HCT116 (cell line): ENCODE measurements around the gene ATG12. TPM values are rescaled to one million over a fixed set of nuclear protein-coding genes. Genes with fewer than 3 reads are reported as not detected.

Experiments
- ATAC-seq: fragments of 200-7000 bp; cut with Tn5 transposase; 2 replicates; pipeline ENCODE4 v1.9.1; 2020; ENCODE audit warnings: mild to moderate bottlenecking, moderate library complexity
- BruUV-seq: library from RNA; stranded (reverse); fragments of 400-500 nt; replicated peaks from 2 replicates; lab custom pipeline; 2021; lab: Mats Ljungman, UMichigan
- CTCF ChIA-PET: fragments of 300-600 bp; sonication (Branson Sonifier 250); formaldehyde crosslinking; loops from one replicate; lab custom pipeline; 2021; ENCODE audit warnings: antibody characterized with exemption; lab: Charles Lee
- POLR2A ChIA-PET: fragments of 300-600, 350-600 bp; sonication (Branson Sonifier 250); formaldehyde crosslinking; loops from one replicate; lab custom pipeline; 2021; ENCODE audit warnings: antibody characterized with exemption; lab: Charles Lee
- RAD21 ChIA-PET, 2 experiments: fragments of 300-600 bp; sonication (Branson Sonifier 250); formaldehyde crosslinking; loops; one replicate each; lab custom pipeline; 2023; ENCODE audit warnings: low total read pairs in 2 of 2; ENCODE audit not compliant: uncharacterized antibody in 2 of 2, unreplicated experiment in 2 of 2, low non-redundant PET in 1 of 2; lab: Charles Lee
- DNase-seq: peaks from one replicate; pipeline ENCODE4 v3.0.0-alpha.2; 2010; ENCODE audit warnings: low read depth, low spot score
- H2AFZ ChIP-seq: fragments of 200-600 bp; shearing (Covaris generic), sonication (generic); 2 replicates; pipeline ENCODE4 v1.6.1; 2017; ENCODE audit warnings: low read depth, mixed run types, mixed read lengths, antibody characterized with exemption, low read length; ENCODE audit not compliant: poor library complexity, severe bottlenecking
- H3K27ac ChIP-seq: 2 replicates; pipeline ENCODE4 v1.5.1; 2012; ENCODE audit warnings: low read depth, low read length
- H3K27me3 ChIP-seq: fragments of 200-600 bp; sonication (generic); 2 replicates; pipeline ENCODE4 v1.6.1; 2016; ENCODE audit warnings: mixed run types, low read length, mixed read lengths; ENCODE audit not compliant: insufficient read depth
- H3K36me3 ChIP-seq, 2 experiments: fragments of 200-500 bp in 1 of 2; fragments of 200-600 bp in 1 of 2; sonication (Bioruptor generic) in 1 of 2; sonication (generic) in 1 of 2; 2 replicates each; pipeline versions ENCODE4 v1.5.1 to v1.6.1; 2014 to 2016; ENCODE audit warnings: low read length in 2 of 2, inconsistent platforms in 1 of 2, mixed read lengths in 1 of 2, mixed run types in 1 of 2; ENCODE audit not compliant: insufficient read depth in 2 of 2, control insufficient read depth in 1 of 2
- H3K4me1 ChIP-seq, 2 experiments: fragments of 200-600 bp in 1 of 2; sonication (generic) in 1 of 2; 2 replicates each; pipeline versions ENCODE4 v1.5.1 to v1.6.1; 2012 to 2017; ENCODE audit warnings: low read length in 2 of 2, inconsistent platforms in 1 of 2, mild to moderate bottlenecking in 1 of 2, mixed read lengths in 1 of 2, mixed run types in 1 of 2, moderate library complexity in 1 of 2; ENCODE audit not compliant: insufficient read depth in 2 of 2, control insufficient read depth in 1 of 2
- H3K4me2 ChIP-seq: fragments of 200-600 bp; sonication (generic); 2 replicates; pipeline ENCODE4 v1.6.1; 2017; ENCODE audit warnings: mixed run types, low read length, mixed read lengths
- H3K4me3 ChIP-seq, 2 experiments: fragments of 200-600 bp in 1 of 2; sonication (generic) in 1 of 2; replicated peaks in 1 of 2; 2 replicates each; pipeline ENCODE4 v1.5.1; 2011 to 2016; ENCODE audit warnings: low read length in 2 of 2, control low read depth in 1 of 2, low read depth in 1 of 2, mild to moderate bottlenecking in 1 of 2, mixed read lengths in 1 of 2, mixed run types in 1 of 2
- H3K79me2 ChIP-seq: fragments of 200-600 bp; sonication (generic); 2 replicates; pipeline ENCODE4 v1.6.1; 2017; ENCODE audit warnings: mild to moderate bottlenecking, mixed run types, low read length, moderate library complexity, mixed read lengths; ENCODE audit not compliant: insufficient read depth
- H3K9ac ChIP-seq: fragments of 200-600 bp; sonication (generic); 2 replicates; pipeline ENCODE4 v1.6.1; 2016; ENCODE audit warnings: low read length, mixed read lengths
- H3K9me2 ChIP-seq: fragments of 200-600 bp; sonication (generic), shearing (Covaris generic); 2 replicates; pipeline ENCODE4 v1.6.1; 2017; ENCODE audit warnings: mixed run types, mild to moderate bottlenecking, moderate library complexity; ENCODE audit not compliant: insufficient read depth
- H3K9me3 ChIP-seq, 2 experiments: fragments of 200-500 bp in 1 of 2; fragments of 200-600 bp in 1 of 2; sonication (Bioruptor generic) in 1 of 2; sonication (generic) in 1 of 2; 2 replicates each; pipeline ENCODE4 v1.6.1; 2014 to 2017; ENCODE audit warnings: low read length in 2 of 2, mixed read lengths in 2 of 2, inconsistent platforms in 1 of 2, low read depth in 1 of 2, mild to moderate bottlenecking in 1 of 2, mixed run types in 1 of 2, moderate library complexity in 1 of 2; ENCODE audit not compliant: control insufficient read depth in 1 of 2, insufficient read depth in 1 of 2
- H4K20me1 ChIP-seq: fragments of 200-600 bp; sonication (generic), shearing (Covaris generic); 2 replicates; pipeline ENCODE4 v1.6.1; 2017; ENCODE audit warnings: mixed run types, mild to moderate bottlenecking, moderate library complexity; ENCODE audit not compliant: insufficient read depth
- ATF3 ChIP-seq: IDR thresholded peaks from 2 replicates; pipeline ENCODE4 v1.6.1; 2012
- CEBPB ChIP-seq: IDR thresholded peaks from 2 replicates; pipeline ENCODE4 v1.6.1; 2012; ENCODE audit warnings: low read depth
- CTCF ChIP-seq, 3 experiments: fragments of 200-600 bp in 1 of 3; sonication (generic) in 1 of 3; IDR thresholded peaks in 2 of 3; conservative IDR thresholded peaks in 1 of 3; 2 replicates each; pipeline ENCODE4 v1.5.1; 2012 to 2017; ENCODE audit warnings: low read depth in 2 of 3, low read length in 2 of 3, antibody characterized with exemption in 1 of 3, borderline replicate concordance in 1 of 3, control low read depth in 1 of 3, mild to moderate bottlenecking in 1 of 3, mixed read lengths in 1 of 3, mixed run types in 1 of 3, moderate library complexity in 1 of 3; ENCODE audit not compliant: insufficient read depth in 1 of 3
- ELF1 ChIP-seq: IDR thresholded peaks from 2 replicates; pipeline ENCODE4 v1.6.1; 2012; ENCODE audit warnings: low read depth, borderline replicate concordance
- EZH2phosphoT487 ChIP-seq: fragments of 200-600 bp; IDR thresholded peaks from 2 replicates; pipeline ENCODE4 v1.6.1; 2018; ENCODE audit warnings: antibody characterized with exemption, borderline replicate concordance
- FOSL1 ChIP-seq: IDR thresholded peaks from 2 replicates; pipeline ENCODE4 v1.6.1; 2012; ENCODE audit warnings: low read depth
- POLR2A ChIP-seq: IDR thresholded peaks from 2 replicates; pipeline ENCODE4 v1.7.0; 2011; ENCODE audit warnings: borderline replicate concordance; ENCODE audit not compliant: insufficient read depth, insufficient read length; ENCODE audit errors: extremely low read depth
- POLR2AphosphoS5 ChIP-seq: IDR thresholded peaks from 2 replicates; pipeline ENCODE4 v1.6.1; 2011; ENCODE audit warnings: mild to moderate bottlenecking, low read depth, low read length, moderate library complexity
- REST ChIP-seq: IDR thresholded peaks from 2 replicates; pipeline ENCODE4 v1.6.1; 2012; ENCODE audit warnings: low read depth
- SIN3A ChIP-seq: IDR thresholded peaks from 2 replicates; pipeline ENCODE4 v1.6.1; 2012; ENCODE audit warnings: low read depth
- SP1 ChIP-seq: IDR thresholded peaks from 2 replicates; pipeline ENCODE4 v1.6.1; 2012; ENCODE audit warnings: low read depth
- SRF ChIP-seq: IDR thresholded peaks from 2 replicates; pipeline ENCODE4 v1.6.1; 2012; ENCODE audit warnings: low read depth
- YY1 ChIP-seq: IDR thresholded peaks from 2 replicates; pipeline ENCODE4 v1.6.1; 2011; ENCODE audit warnings: low read length, low read depth, moderate library complexity, mild to moderate bottlenecking; ENCODE audit not compliant: insufficient replicate concordance; ENCODE audit errors: extremely low read depth
- ZNF274 ChIP-seq: fragments of 200-500 bp; sonication (Bioruptor generic); IDR thresholded peaks from 2 replicates; pipeline ENCODE4 v1.6.1; 2014; ENCODE audit warnings: mild to moderate bottlenecking, low read depth, low read length, inconsistent platforms
- intact Hi-C: fragments of 100-400 bp; cut with micrococcal nuclease; formaldehyde crosslinking; loops from 2 replicates; pipeline ENCODE4 v1.10.0; 2022
- total RNA-seq: library from RNA; stranded (reverse); gene quantifications from one replicate; pipeline ENCODE4 v1.2.1, GENCODE V29; 2021; ENCODE audit not compliant: unreplicated experiment

ATG12 gene
- total RNA-seq, 1 experiment from 2014 or later, result 270 TPM

GRCh38 chr5:115815693-115816225, 25.6 kb downstream of the ATG12 start:
- Histone ChIP-seq H3K9me2 (no peaks in the 10 kb centered on the region), H3K4me1 (no peaks in the 10 kb centered on the region), H3K4me3 (no peak overlapping the region), H3K9me3 (no peaks in the 10 kb centered on the region), H3K36me3 (no peaks in the 10 kb centered on the region), H3K27me3 (no peaks in the 10 kb centered on the region), H3K9ac (no peak overlapping the region), H3K27ac (no peak overlapping the region)
- ATAC-seq (no peak), DNase-seq (no peak)
- RAD21 ChIA-PET, result no interaction called here
- POLR2A ChIA-PET, result no interaction called here
- CTCF ChIA-PET, result no interaction called here
- TF ChIP-seq ELF1, result no peak
- TF ChIP-seq, all 23 proteins: peak for 0
- BruUV-seq, result no TSS peak
- intact Hi-C loops, result no loop called here
- Histone ChIP-seq H4K20me1 (no peaks in the 10 kb centered on the region), H2AFZ (no peak overlapping the region), H3K79me2 (no peaks in the 10 kb centered on the region), H3K4me2 (no peak overlapping the region)

- CTCF ChIA-PET, result no interaction called here
- no peak for ATAC-seq
- BruUV-seq, result no TSS peak
- Histone ChIP-seq H3K27me3 (no peaks in the 10 kb centered on the region), H3K4me3 (no peak overlapping the region), H3K27ac (no peak overlapping the region), H3K9ac (no peak overlapping the region), H3K36me3 (no peaks in the 10 kb centered on the region), H3K9me2 (no peaks in the 10 kb centered on the region), H4K20me1 (no peaks in the 10 kb centered on the region), H3K4me1 (no peaks in the 10 kb centered on the region), H2AFZ (no peak overlapping the region), H3K9me3 (no peaks in the 10 kb centered on the region), H3K79me2 (no peaks in the 10 kb centered on the region), H3K4me2 (no peak overlapping the region)
- TF ChIP-seq ZNF274, result no peak
- TF ChIP-seq YY1, result no peak
- TF ChIP-seq SIN3A, result no peak
- TF ChIP-seq POLR2A, result no peak
- no peak for TF ChIP-seq EZH2phosphoT487
- no peak for TF ChIP-seq ATF3
- no peak for TF ChIP-seq FOSL1
- TF ChIP-seq SRF, result no peak
- TF ChIP-seq REST, result no peak
- no peak for TF ChIP-seq POLR2AphosphoS5
- no peak for TF ChIP-seq CTCF (IDR thresholded peaks at IDR 0.05 in 2 of 3, conservative IDR thresholded peaks at IDR 0.05 in 1 of 3; ENCODE audit: borderline replicate concordance in 1 of 3, insufficient read depth in 1 of 3, low read depth in 2 of 3, low read length in 2 of 3)
- no peak for TF ChIP-seq CEBPB
- no peak for TF ChIP-seq SP1
- no peak for DNase-seq
- intact Hi-C loops, result no loop called here
- RAD21 ChIA-PET, result no interaction called here
- POLR2A ChIA-PET, result no interaction called here
These were observed 26.2 kb downstream of the ATG12 start for GRCh38 chr5:115815006-115815692.
